ENCODE data around the gene PIEZO2.

DNA sequence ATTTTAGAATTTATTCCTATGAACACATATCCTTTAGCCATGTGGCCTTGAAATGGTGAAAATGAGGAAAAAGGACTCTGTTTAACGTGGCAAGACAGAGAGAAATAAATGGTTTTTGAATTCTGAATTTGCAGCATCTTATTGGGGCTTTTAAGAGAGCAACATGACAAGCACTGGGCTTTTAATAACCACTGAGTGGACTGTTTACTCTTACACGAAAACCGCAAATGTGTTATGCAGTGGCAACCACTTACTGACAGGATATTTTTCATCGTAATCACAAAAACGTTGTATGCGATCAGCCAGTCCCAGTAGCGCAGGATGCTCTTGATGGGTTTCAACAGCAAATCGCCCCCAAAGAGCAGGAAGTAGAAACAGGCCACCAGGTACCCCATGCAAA, 397.0 kb downstream of the PIEZO2 start:
- no peak for TF ChIP-seq EGR1 (IDR thresholded peaks at IDR 0.05; ENCODE audit: borderline replicate concordance, low read depth, low read length)
- TF ChIP-seq EP300 (IDR thresholded peaks at IDR 0.05; ENCODE audit: borderline replicate concordance in 1 of 2, low read depth in 2 of 2, low read length in 2 of 2), result no peak
- TF ChIP-seq YY1 (IDR thresholded peaks at IDR 0.05; ENCODE audit: low read depth, low read length), result no peak
- TF ChIP-seq SIX5 (IDR thresholded peaks at IDR 0.05; ENCODE audit: low read depth, low read length), result no peak
- TF ChIP-seq, protein P1, sequence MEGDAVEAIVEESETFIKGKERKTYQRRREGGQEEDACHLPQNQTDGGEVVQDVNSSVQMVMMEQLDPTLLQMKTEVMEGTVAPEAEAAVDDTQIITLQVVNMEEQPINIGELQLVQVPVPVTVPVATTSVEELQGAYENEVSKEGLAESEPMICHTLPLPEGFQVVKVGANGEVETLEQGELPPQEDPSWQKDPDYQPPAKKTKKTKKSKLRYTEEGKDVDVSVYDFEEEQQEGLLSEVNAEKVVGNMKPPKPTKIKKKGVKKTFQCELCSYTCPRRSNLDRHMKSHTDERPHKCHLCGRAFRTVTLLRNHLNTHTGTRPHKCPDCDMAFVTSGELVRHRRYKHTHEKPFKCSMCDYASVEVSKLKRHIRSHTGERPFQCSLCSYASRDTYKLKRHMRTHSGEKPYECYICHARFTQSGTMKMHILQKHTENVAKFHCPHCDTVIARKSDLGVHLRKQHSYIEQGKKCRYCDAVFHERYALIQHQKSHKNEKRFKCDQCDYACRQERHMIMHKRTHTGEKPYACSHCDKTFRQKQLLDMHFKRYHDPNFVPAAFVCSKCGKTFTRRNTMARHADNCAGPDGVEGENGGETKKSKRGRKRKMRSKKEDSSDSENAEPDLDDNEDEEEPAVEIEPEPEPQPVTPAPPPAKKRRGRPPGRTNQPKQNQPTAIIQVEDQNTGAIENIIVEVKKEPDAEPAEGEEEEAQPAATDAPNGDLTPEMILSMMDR (IDR thresholded peaks at IDR 0.05; ENCODE audit: control extremely low read depth in 1 of 3, insufficient read depth in 1 of 3, low read depth in 1 of 3, low read length in 3 of 3), result no peak
- TF ChIP-seq POLR2AphosphoS5 (IDR thresholded peaks at IDR 0.05; ENCODE audit: low read depth, low read length), result no peak
- TF ChIP-seq SRF (IDR thresholded peaks at IDR 0.05; ENCODE audit: low read depth, low read length), result no peak
- TF ChIP-seq NRF1 (IDR thresholded peaks at IDR 0.05; ENCODE audit: low read depth, low read length), result no peak
- TF ChIP-seq POLR2A (IDR thresholded peaks at IDR 0.05; ENCODE audit: control extremely low read depth in 1 of 2, low read depth in 2 of 2, low read length in 2 of 2), result no peak
- TF ChIP-seq, protein P2, sequence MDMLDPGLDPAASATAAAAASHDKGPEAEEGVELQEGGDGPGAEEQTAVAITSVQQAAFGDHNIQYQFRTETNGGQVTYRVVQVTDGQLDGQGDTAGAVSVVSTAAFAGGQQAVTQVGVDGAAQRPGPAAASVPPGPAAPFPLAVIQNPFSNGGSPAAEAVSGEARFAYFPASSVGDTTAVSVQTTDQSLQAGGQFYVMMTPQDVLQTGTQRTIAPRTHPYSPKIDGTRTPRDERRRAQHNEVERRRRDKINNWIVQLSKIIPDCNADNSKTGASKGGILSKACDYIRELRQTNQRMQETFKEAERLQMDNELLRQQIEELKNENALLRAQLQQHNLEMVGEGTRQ (IDR thresholded peaks at IDR 0.05; ENCODE audit: low read length), result no peak
- TF ChIP-seq TAF1 (IDR thresholded peaks at IDR 0.05; ENCODE audit: low read depth, low read length), result no peak
- TF ChIP-seq ASH2L (IDR thresholded peaks at IDR 0.05; ENCODE audit: low read length), result no peak
